ENCODE results near the gene SCP2.
"Not testable (repeated sequence)": the region's sequence is repeated elsewhere in the genome, so short reads cannot be mapped to it uniquely, and the experiment has no call there.

Gene SCP2

DNA sequence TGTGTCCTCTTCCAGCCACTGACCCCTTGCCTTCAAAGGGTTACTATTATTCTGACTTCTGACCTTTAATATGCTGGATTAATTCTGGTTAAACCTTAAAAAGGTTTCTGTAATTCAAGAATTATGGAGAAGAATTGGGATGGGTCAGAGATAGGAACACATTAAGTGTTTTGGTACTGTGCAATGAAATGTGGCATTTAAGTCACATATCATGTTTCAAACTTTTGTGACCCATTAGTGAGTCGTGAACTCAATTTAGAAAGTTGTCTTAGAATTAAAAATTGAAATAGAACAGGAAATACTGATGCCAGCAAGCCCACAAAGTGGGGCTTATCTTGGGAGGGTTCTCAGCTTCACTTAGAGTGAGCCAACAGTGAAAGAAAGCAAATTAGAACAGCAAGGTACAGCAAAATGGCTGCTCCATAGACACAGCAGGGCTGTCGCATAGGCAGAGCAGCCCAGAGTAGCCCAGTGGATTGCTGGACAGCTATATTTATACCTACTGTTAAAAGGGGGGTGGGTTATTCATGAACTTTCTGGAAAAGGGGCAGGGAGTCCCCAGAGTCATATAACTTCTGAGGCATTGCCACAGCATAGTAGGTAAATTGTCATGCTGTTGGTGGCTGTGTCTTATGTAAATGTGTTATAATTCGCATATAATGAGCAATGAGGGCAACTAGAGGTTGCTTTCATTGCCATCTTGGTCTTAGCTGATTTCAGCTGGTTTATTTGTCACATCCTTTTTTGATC is 10.5 kb downstream of the SCP2 start:
- no peaks in the 10 kb centered on the region for H3K27me3 ChIP-seq (ENCODE audit: control insufficient read depth, insufficient read depth, low read length)
- H3K4me1 ChIP-seq (ENCODE audit: control insufficient read depth, insufficient read depth, low read length): no peaks in the 10 kb centered on the region
- no peak overlapping the region for H3K9ac ChIP-seq (ENCODE audit: low read depth, low read length)
- no peaks in the 10 kb centered on the region for H3K9me3 ChIP-seq (ENCODE audit: control insufficient read depth, insufficient read depth, low read length)
- no peak overlapping the region for H3K4me3 ChIP-seq (ENCODE audit: low read depth, low read length)
- H3K27ac ChIP-seq (ENCODE audit: low read depth, low read length): no peak overlapping the region
- no peaks in the 10 kb centered on the region for H3K36me3 ChIP-seq (ENCODE audit: control insufficient read depth, insufficient read depth, low read length)

DNA sequence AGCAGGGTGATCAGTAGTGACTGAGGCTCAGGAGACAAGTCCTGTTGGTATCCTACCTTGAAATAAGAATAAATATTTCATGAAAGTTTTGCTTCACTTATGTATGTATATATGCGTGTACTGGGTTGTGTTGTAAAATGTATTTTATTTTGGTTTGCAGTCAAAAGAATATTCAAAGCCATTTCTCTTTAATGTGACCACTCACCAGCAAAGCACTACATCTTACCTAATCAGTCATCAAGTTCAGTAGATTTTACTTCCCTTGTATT is 11.0 kb downstream of the SCP2 start:
- H3K27me3 ChIP-seq (ENCODE audit: control insufficient read depth, insufficient read depth, low read length): no peaks in the 10 kb centered on the region
- no peaks in the 10 kb centered on the region for H3K36me3 ChIP-seq (ENCODE audit: control insufficient read depth, insufficient read depth, low read length)
- H3K9ac ChIP-seq (ENCODE audit: low read depth, low read length): no peak overlapping the region
- no peak overlapping the region for H3K27ac ChIP-seq (ENCODE audit: low read depth, low read length)
- no peaks in the 10 kb centered on the region for H3K4me1 ChIP-seq (ENCODE audit: control insufficient read depth, insufficient read depth, low read length)
- H3K4me3 ChIP-seq (ENCODE audit: low read depth, low read length): no peak overlapping the region
- H3K9me3 ChIP-seq (ENCODE audit: control insufficient read depth, insufficient read depth, low read length): no peaks in the 10 kb centered on the region

DNA sequence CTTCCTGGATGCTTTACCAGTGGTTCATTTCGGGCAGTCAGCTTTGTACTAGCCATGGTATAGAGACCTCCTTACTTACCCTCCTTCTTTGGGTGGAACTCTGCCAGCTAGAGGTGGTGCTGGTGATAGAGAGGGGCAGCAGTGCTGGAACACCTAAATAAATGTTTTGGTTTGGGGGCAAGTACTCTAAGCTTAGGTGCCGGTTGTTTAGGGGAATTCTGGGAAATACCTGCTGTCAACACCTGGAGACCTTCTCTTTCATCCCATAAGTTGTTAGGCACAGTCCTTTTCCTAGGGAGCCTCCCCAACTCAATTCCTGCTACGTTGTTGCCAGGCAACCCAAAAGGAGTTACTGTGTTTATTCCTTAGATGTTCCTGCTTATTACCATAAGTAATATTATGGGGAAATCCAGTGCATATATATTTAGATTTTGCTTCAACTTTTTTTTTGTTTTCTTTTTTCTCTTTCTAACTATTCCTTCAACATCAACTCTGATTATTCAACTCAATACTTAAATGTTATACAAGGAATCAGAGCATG is 16.9 kb downstream of the SCP2 start:
- H3K4me3 ChIP-seq (ENCODE audit: low read depth, low read length): no peak overlapping the region
- H3K9ac ChIP-seq (ENCODE audit: low read depth, low read length): no peak overlapping the region
- no peak overlapping the region for H3K27ac ChIP-seq (ENCODE audit: low read depth, low read length)
- H3K4me1 ChIP-seq (ENCODE audit: control insufficient read depth, insufficient read depth, low read length): no peaks in the 10 kb centered on the region
- H3K27me3 ChIP-seq (ENCODE audit: control insufficient read depth, insufficient read depth, low read length): no peaks in the 10 kb centered on the region
- H3K9me3 ChIP-seq (ENCODE audit: control insufficient read depth, insufficient read depth, low read length): no peaks in the 10 kb centered on the region; the same call in 1 of the 2 replicates
- H3K36me3 ChIP-seq (ENCODE audit: control insufficient read depth, insufficient read depth, low read length): no peaks in the 10 kb centered on the region

DNA sequence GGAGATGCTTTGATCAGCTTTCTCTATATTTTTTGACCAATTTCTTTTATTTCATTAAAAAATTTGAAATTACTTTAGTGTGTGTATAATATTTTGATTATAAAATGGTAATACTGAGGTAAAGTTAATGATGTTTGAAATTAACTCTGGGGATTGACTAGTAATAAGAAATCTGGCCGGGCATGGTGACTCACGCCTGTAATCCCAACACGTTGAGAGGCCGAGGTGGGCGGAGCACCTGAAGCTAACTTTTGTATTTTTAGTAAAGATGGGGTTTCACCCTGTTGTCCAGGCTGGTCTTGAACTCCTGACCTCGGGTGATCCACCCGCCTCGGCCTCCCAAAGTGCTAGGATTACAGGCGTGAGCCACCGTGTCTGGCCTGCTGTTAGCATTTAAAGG is 17.5 kb downstream of the SCP2 start:
- no peak overlapping the region for H3K9ac ChIP-seq (ENCODE audit: low read depth, low read length)
- H3K27me3 ChIP-seq (ENCODE audit: control insufficient read depth, insufficient read depth, low read length): no peaks in the 10 kb centered on the region
- H3K4me1 ChIP-seq (ENCODE audit: control insufficient read depth, insufficient read depth, low read length): no peaks in the 10 kb centered on the region
- no peak overlapping the region for H3K4me3 ChIP-seq (ENCODE audit: low read depth, low read length)
- H3K9me3 ChIP-seq (ENCODE audit: control insufficient read depth, insufficient read depth, low read length): no peaks in the 10 kb centered on the region; the same call in 1 of the 2 replicates
- H3K36me3 ChIP-seq (ENCODE audit: control insufficient read depth, insufficient read depth, low read length): no peaks in the 10 kb centered on the region
- no peak overlapping the region for H3K27ac ChIP-seq (ENCODE audit: low read depth, low read length)

GRCh38 chr1:52947490-52947889 is 20.4 kb downstream of the SCP2 start:
- H3K4me1 ChIP-seq (ENCODE audit: control insufficient read depth, insufficient read depth, low read length): no peaks in the 10 kb centered on the region

DNA sequence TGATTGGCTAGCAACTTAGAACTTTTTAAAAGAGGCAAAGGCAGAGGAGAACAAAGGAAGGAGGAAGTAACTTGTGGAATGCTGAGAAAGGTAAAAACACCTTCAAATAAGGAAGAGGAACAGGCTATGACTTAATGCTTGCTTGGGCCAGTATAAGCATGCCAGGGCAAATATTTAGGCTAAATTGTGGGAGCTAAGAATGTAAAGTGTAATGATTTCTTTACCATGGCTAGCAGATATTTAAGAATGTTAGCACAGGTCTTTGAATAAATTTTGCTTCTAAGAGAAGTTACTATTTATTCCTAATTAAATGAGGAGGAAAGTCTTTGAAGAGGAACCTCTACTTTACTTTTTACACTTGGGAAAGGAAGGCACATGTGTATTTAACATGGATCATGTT is 22.5 kb downstream of the SCP2 start:
- H3K9ac ChIP-seq (ENCODE audit: low read depth, low read length); H3K36me3 ChIP-seq (ENCODE audit: control insufficient read depth, insufficient read depth, low read length); H3K27me3 ChIP-seq (ENCODE audit: control insufficient read depth, insufficient read depth, low read length); H3K9me3 ChIP-seq (ENCODE audit: control insufficient read depth, insufficient read depth, low read length); H3K4me3 ChIP-seq (ENCODE audit: low read depth, low read length); H3K4me1 ChIP-seq (ENCODE audit: control insufficient read depth, insufficient read depth, low read length); H3K27ac ChIP-seq (ENCODE audit: low read depth, low read length): not testable (repeated sequence)

More at GRCh38 chr1:52947490-52947889, 20.4 kb downstream of the SCP2 start:
- no peak overlapping the region for H3K9ac ChIP-seq (ENCODE audit: low read depth, low read length)
- H3K27me3 ChIP-seq (ENCODE audit: control insufficient read depth, insufficient read depth, low read length): no peaks in the 10 kb centered on the region
- H3K4me3 ChIP-seq (ENCODE audit: low read depth, low read length): no peak overlapping the region
- H3K9me3 ChIP-seq (ENCODE audit: control insufficient read depth, insufficient read depth, low read length): no peaks in the 10 kb centered on the region; the same call in 1 of the 2 replicates
- H3K27ac ChIP-seq (ENCODE audit: low read depth, low read length): no peak overlapping the region
- H3K36me3 ChIP-seq (ENCODE audit: control insufficient read depth, insufficient read depth, low read length): no peaks in the 10 kb centered on the region

GRCh38 chr1:52952112-52952511 is 25.0 kb downstream of the SCP2 start:
- no peak overlapping the region for H3K9ac ChIP-seq (ENCODE audit: low read depth, low read length)
- H3K9me3 ChIP-seq (ENCODE audit: control insufficient read depth, insufficient read depth, low read length): no peaks in the 10 kb centered on the region; the same call in 1 of the 2 replicates
- H3K4me1 ChIP-seq (ENCODE audit: control insufficient read depth, insufficient read depth, low read length): no peaks in the 10 kb centered on the region
- no peaks in the 10 kb centered on the region for H3K36me3 ChIP-seq (ENCODE audit: control insufficient read depth, insufficient read depth, low read length)
- H3K27ac ChIP-seq (ENCODE audit: low read depth, low read length): no peak overlapping the region
- no peaks in the 10 kb centered on the region for H3K27me3 ChIP-seq (ENCODE audit: control insufficient read depth, insufficient read depth, low read length)
- no peak overlapping the region for H3K4me3 ChIP-seq (ENCODE audit: low read depth, low read length)

GRCh38 chr1:52955129-52955970 is 28.3 kb downstream of the SCP2 start:
- H3K4me1 ChIP-seq (ENCODE audit: control insufficient read depth, insufficient read depth, low read length): no peaks in the 10 kb centered on the region
- no peak overlapping the region for H3K4me3 ChIP-seq (ENCODE audit: low read depth, low read length)
- no peaks in the 10 kb centered on the region for H3K36me3 ChIP-seq (ENCODE audit: control insufficient read depth, insufficient read depth, low read length)
- no peaks in the 10 kb centered on the region for H3K27me3 ChIP-seq (ENCODE audit: control insufficient read depth, insufficient read depth, low read length)
- H3K9me3 ChIP-seq (ENCODE audit: control insufficient read depth, insufficient read depth, low read length): no peaks in the 10 kb centered on the region
- no peak overlapping the region for H3K9ac ChIP-seq (ENCODE audit: low read depth, low read length)
- no peak overlapping the region for H3K27ac ChIP-seq (ENCODE audit: low read depth, low read length)

DNA sequence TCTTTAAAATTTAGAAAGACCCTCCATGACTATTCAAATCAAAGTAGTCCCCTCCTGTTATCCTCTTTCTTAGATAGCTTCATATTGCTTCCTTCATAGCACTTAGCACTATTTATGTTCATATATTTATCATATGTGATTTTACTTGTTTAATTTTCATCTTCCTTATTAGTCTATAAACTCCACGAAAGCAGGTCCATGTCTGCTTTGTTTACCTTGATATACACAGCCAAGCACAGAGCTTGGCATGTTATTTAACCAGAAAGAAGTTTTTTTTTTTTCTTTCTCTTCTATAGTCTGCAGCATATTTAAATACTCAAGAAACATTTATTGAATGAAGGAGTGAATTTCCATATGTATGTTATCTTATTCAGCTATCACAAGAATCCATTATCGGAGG is 36.0 kb downstream of the SCP2 start:
- H3K4me3 ChIP-seq (ENCODE audit: low read depth, low read length): no peak overlapping the region

GRCh38 chr1:52967666-52968065 is 40.6 kb downstream of the SCP2 start:
- H3K9ac ChIP-seq (ENCODE audit: low read depth, low read length): no peak overlapping the region

More for the DNA sequence above, 36.0 kb downstream of the SCP2 start:
- H3K36me3 ChIP-seq (ENCODE audit: control insufficient read depth, insufficient read depth, low read length): no peaks in the 10 kb centered on the region
- no peaks in the 10 kb centered on the region for H3K27me3 ChIP-seq (ENCODE audit: control insufficient read depth, insufficient read depth, low read length)
- H3K27ac ChIP-seq (ENCODE audit: low read depth, low read length): no peak overlapping the region
- no peaks in the 10 kb centered on the region for H3K4me1 ChIP-seq (ENCODE audit: control insufficient read depth, insufficient read depth, low read length)
- no peaks in the 10 kb centered on the region for H3K9me3 ChIP-seq (ENCODE audit: control insufficient read depth, insufficient read depth, low read length)
- H3K9ac ChIP-seq (ENCODE audit: low read depth, low read length): no peak overlapping the region

GRCh38 chr1:52969234-52969633 is 42.2 kb downstream of the SCP2 start:
- H3K9me3 ChIP-seq (ENCODE audit: control insufficient read depth, insufficient read depth, low read length); H3K4me1 ChIP-seq (ENCODE audit: control insufficient read depth, insufficient read depth, low read length); H3K27ac ChIP-seq (ENCODE audit: low read depth, low read length); H3K27me3 ChIP-seq (ENCODE audit: control insufficient read depth, insufficient read depth, low read length); H3K9ac ChIP-seq (ENCODE audit: low read depth, low read length); H3K4me3 ChIP-seq (ENCODE audit: low read depth, low read length); H3K36me3 ChIP-seq (ENCODE audit: control insufficient read depth, insufficient read depth, low read length): not testable (repeated sequence)

More at GRCh38 chr1:52967666-52968065, 40.6 kb downstream of the SCP2 start:
- Histone ChIP-seq H3K27ac (ENCODE audit: low read depth, low read length) (no peak overlapping the region), H3K4me1 (ENCODE audit: control insufficient read depth, insufficient read depth, low read length) (no peaks in the 10 kb centered on the region), H3K27me3 (ENCODE audit: control insufficient read depth, insufficient read depth, low read length) (no peaks in the 10 kb centered on the region), H3K4me3 (ENCODE audit: low read depth, low read length) (no peak overlapping the region), H3K36me3 (ENCODE audit: control insufficient read depth, insufficient read depth, low read length) (no peaks in the 10 kb centered on the region), H3K9me3 (ENCODE audit: control insufficient read depth, insufficient read depth, low read length) (no peaks in the 10 kb centered on the region)

All from HUES48 (cell line).